D341Med (cell line): ENCODE results near the gene RPP14.
A peak's percentile ranks its signal among the peaks of the same experiment; 100 is the strongest.
"Not testable (repeated sequence)": the region's sequence is repeated elsewhere in the genome, so short reads cannot be mapped to it uniquely, and the experiment has no call there.

Source experiments
- DNase-seq: peaks from one replicate; pipeline ENCODE4 v3.0.0; 2012; ENCODE audit warnings: low spot score

RPP14 gene

DNA sequence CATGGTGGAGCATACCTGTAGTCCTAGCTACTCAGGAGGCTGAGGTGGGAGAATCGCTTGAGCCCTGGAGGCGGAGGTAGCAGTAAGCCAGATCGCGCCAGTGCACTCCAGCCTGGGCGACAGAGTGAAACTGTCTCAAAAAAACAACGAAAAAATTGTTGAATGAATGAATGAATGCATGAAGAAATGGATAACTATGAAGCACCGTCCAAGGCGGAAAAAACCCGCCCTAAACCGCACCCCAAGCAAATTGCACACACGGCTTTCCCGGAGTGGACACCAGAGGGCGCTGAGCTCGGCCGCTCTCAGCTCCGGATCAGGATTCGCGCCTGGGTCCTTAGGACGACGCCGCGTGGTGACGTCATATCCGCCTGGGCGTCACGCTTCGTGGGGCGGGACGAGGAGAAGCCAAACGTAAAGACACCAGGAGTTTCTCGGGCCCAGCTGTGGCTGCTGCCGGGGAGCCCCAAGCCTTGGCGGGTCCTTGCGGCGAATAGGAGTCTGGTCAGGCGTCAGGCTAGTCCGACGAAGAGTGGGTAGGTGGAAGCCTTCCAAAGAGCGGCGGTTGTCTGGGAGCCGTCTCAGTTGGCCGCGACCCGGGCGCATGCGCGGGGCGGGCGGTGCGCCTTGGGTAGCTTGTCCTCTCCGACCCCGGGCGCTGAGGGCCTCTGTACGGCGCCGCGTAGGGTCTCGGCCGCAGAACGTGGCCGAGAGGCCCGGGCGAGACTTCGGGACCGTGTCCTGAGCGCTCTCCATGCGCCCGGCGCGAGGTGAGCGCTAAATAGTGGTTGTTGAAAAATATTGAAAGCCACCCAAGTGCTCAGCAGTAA is at the start of gene RPP14, which contains the start of gene HTD2:
Gene RPP14, plus strand, starts transcription at position 364 of the 830 bp plus-strand sequence. CDS start 4,085 bp downstream, outside the sequence.
Gene HTD2, plus strand, starts transcription at position 639 of the 830 bp plus-strand sequence. CDS start 11,094 bp downstream, outside the sequence.
- DNase-seq: peak; percentile 97

DNA sequence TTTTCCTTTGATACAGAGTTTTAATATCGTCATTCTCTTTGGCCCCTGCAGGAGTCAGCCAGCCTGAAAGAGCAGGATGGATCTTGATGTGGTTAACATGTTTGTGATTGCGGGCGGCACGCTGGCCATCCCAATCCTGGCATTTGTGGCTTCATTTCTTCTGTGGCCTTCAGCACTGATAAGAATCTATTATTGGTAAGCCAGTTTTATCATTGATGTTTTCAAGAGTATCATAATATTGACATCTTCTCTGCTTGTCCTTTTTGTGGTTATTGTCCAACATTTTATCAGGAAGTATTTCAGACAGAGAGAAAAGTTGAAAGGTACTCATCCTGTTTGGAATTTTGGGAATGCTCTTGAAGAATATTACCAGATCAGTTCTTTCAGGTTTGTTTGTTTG is 49.5 kb upstream of the RPP14 start:
- no peak for DNase-seq

- peak; percentile 44 for DNase-seq
These were observed 47.5 kb upstream of the RPP14 start for GRCh38 chr3:58258392-58259055.

- no peak for DNase-seq
These were observed 45.7 kb upstream of the RPP14 start for GRCh38 chr3:58260261-58260731.

- DNase-seq: peak; percentile 78
These were observed 45.3 kb upstream of the RPP14 start for GRCh38 chr3:58260733-58261132.

DNA sequence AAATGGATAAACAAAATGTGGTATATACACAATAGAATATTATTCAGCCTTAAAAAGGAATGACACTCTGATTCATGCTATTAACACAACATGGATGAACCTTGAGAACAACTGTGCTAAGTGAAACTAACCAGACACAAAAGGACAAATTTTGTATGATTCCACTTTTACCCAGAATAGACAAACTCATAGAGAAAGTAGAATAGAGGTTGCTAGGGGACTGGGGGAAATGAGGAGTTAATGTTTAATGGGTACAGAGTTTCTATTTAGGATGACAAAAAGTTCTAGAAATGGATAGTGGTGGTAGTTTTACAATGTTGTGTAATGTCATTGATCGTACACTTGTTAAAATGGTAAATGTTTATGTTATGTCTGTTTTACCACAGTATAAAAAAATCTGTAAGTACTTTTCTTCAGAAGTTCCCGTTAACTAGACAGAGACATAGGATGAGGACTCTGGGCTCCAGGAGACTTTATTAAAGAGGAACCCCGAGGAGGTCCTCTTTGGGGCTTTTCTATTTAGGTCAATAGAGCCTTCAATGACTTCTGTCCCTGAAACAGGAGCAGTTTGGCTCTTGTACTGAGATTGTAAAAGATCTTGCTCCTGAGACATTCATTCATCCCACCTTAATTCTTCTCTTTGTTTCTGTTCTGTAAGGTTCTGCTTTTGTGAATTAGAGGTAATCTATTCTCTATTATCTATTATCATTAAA is 43.9 kb upstream of the RPP14 start:
- no peak for DNase-seq

- no peak for DNase-seq
These were observed 39.5 kb upstream of the RPP14 start for GRCh38 chr3:58266577-58266976.

DNA sequence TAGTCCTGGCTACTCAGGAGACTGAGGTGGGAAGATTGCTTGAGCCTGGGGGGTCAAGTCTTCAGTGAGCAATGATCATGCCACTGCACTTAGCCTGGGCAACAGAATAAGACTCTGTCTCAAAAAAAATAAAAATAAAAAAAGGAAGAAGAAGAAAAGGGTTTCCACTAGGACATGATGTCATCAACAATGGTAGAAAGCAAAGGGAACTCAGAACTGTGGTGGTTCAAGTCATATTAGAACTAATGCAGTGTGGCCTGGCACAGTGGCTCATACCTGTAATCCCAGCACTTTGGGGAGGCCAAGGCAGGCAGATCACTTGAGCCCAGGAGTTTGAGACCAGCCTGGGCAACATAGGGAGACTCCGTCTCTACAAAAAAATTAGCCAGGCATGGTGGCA is 38.5 kb upstream of the RPP14 start:
- DNase-seq: not testable (repeated sequence)

GRCh38 chr3:58269356-58269755 is 36.7 kb upstream of the RPP14 start:
- no peak for DNase-seq

- DNase-seq: no peak
These were observed 35.6 kb upstream of the RPP14 start for GRCh38 chr3:58270485-58270884.

DNA sequence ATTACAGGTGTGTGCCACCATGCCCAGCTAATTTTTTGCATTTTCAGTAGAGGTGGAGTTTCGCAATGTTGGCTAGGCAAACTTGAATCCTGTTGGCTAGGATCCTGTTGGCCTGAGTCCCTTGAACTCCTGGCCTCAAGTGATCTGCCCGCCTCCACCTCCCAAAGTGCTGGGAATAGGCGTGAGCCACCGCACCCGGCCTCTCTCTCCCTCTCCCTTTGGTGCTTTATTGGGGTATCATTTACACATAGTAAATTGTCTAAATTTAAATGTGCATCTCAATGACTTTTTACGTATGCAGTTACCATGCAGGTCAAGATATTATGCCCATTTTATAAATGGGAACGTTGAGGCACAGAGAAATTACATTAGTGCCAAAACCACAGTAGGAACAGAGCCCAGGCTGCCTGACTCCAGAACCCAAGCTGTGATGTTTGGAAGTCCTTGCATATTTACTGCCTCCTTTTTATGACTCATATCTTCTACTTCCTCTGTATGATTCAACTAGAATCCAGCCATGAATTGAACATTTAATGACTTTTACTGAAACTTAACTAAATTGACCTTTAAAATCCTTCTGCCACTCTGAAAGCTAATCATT is 34.0 kb upstream of the RPP14 start:
- DNase-seq: no peak

- no peak for DNase-seq
These were observed 33.2 kb upstream of the RPP14 start for GRCh38 chr3:58272891-58273290.

- DNase-seq: not testable (repeated sequence)
These were observed 32.7 kb upstream of the RPP14 start for GRCh38 chr3:58273362-58273761.

GRCh38 chr3:58274027-58274614 is 31.9 kb upstream of the RPP14 start:
- no peak for DNase-seq

DNA sequence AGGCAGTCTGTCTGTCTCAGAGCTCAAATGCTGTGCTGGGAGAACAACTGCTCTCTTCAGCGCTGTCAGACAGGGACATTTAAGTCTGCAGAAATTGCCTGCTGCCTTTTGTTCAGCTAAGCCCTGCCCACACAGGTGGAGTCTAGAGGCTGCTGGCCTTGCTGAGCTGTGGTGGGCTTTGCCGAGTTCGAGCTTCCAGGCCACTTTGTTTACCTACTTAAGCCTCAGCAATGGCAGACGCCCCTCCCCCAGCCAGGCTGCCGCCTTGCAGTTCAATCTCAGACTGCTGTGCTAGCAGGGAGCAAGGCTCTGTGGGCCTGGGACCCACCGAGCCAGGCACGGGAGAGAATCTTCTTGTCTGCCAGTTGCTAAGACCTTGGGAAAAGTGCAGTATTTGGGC is 25.0 kb upstream of the RPP14 start:
- DNase-seq: no peak

DNA sequence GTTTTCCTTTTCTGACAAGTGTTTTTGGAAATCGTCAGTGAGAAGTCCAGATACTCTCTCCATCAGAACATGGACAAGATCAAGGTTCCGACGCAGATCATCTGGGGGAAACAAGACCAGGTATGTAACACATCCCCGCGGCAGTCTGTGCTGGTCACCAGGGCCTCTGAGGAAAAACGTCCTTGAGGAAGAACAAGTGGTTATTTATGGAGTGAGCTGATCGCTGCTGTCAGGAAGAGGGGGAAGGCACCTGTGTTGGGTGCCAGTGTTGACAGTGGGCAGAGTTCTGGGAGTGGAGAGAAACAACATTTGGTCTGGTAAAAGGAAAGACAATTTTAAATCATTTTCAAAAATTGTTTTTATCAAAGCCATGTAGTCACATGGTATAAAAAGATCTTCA is 20.7 kb upstream of the RPP14 start:
- no peak for DNase-seq

GRCh38 chr3:58287354-58287753 is 18.7 kb upstream of the RPP14 start:
- DNase-seq: no peak

- no peak for DNase-seq
These were observed 17.9 kb upstream of the RPP14 start for GRCh38 chr3:58288011-58288728.

DNA sequence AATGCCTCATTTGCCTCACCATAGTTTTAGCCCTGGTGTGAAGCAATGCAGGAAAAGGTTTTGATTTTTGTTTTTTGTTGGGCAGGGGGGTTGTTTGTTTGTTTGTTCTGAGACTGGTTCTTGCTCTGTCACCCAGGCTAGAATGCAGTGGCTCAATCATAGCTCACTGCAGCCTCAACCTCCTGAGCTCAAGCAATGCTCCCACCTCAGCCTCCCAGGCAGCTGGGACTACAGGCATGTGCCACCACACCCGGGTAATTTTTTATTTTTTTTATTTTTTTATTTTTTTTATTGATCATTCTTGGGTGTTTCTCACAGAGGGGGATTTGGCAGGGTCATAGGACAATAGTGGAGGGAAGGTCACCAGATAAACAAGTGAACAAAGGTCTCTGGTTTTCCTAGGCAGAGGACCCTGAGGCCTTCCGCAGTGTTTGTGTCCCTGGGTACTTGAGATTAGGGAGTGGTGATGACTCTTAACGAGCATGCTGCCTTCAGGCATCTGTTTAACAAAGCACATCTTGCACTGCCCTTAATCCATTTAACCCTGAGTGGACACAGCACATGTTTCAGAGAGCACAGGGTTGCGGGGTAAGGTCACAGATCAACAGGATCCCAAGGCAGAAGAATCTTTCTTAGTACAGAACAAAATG is 17.0 kb upstream of the RPP14 start:
- not testable (repeated sequence) for DNase-seq

DNA sequence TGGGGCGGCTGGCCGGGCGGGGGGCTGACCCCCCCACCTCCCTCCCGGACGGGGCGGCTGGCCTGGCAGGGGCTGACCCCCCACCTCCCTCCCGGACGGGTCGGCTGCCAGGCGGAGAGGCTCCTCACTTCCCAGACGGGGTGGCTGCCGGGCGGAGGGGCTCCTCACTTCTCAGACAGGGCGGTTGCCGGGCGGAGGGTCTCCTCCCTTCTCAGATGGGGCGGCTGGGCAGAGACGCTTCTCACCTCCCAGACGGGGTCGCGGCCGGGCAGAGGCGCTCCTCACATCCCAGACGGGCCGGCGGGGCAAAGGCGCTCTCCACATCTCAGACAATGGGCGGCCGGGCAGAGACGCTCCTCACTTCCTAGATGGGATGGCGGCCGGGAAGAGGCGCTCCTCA is 15.6 kb upstream of the RPP14 start:
- DNase-seq: not testable (repeated sequence)
